ENCODE data around the gene DNPH1. TPM values are rescaled to one million over a fixed set of nuclear protein-coding genes. Genes with fewer than 3 reads are reported as not detected.

The DNPH1 gene
- total and polyA plus RNA-seq, 12 donors = 33.7 to 229 (median 121) TPM

GRCh38 chr6:43275801-43276576 is 46.7 kb upstream of the DNPH1 start:
- intact Hi-C loops (cut with DNase I) = no loop called here
- H3K36me3 ChIP-seq (replicated peaks in 1 of 2) = no peaks in the 10 kb centered on the region
- DNase-seq = no peak
- no peak overlapping the region for H3K27ac ChIP-seq
- H3K4me1 ChIP-seq (replicated peaks in 1 of 2) = peaks cover 0 to 9% of the 10 kb centered on the region in 2 donors
- H3K4me3 ChIP-seq = peak overlapping the region in 1 of 4 donors; percentile 65
- no peaks in the 10 kb centered on the region for H3K9me3 ChIP-seq (replicated peaks in 1 of 3)
- WGBS, 4 donors = 22 to 30% (median 26%) methylated on average over 47 to 64 of the region's 64 CpGs
- TF ChIP-seq CTCF (IDR thresholded peaks at IDR 0.05) = no peak
- no peak for TF ChIP-seq POLR2A (IDR thresholded peaks at IDR 0.05)
- peaks cover 8% of the 10 kb centered on the region for H3K27me3 ChIP-seq

- Histone ChIP-seq H3K27ac (no peak overlapping the region), H3K27me3 (peaks cover 8% of the 10 kb centered on the region), H3K4me1 (replicated peaks in 1 of 2) (peaks cover 0 to 9% of the 10 kb centered on the region in 2 donors), H3K9me3 (replicated peaks in 1 of 3) (no peaks in the 10 kb centered on the region), H3K4me3 (peak overlapping the region in 2 of 4 donors; percentile 36 to 65), H3K36me3 (replicated peaks in 1 of 2) (no peaks in the 10 kb centered on the region)
- no peak for DNase-seq
- intact Hi-C loops (cut with DNase I) = no loop called here
- WGBS, 4 donors = 4 to 27% (median 5%) methylated on average over 8 to 65 of the region's 65 CpGs
- TF ChIP-seq CTCF (IDR thresholded peaks at IDR 0.05) (no peak), POLR2A (IDR thresholded peaks at IDR 0.05) (no peak)
Observed at GRCh38 chr6:43274916-43275597, 45.8 kb upstream of the DNPH1 start.

- no peaks in the 10 kb centered on the region for H3K9me3 ChIP-seq (replicated peaks in 1 of 3)
- H3K4me1 ChIP-seq (replicated peaks in 1 of 2) = peaks cover 5 to 11% of the 10 kb centered on the region in 2 donors
- intact Hi-C loops (cut with DNase I) = no loop called here
- TF ChIP-seq CTCF (IDR thresholded peaks at IDR 0.05) = no peak
- no peak for TF ChIP-seq POLR2A (IDR thresholded peaks at IDR 0.05)
- H3K36me3 ChIP-seq (replicated peaks in 1 of 2) = no peaks in the 10 kb centered on the region
- DNase-seq = no peak
- H3K4me3 ChIP-seq = no peak overlapping the region
- no peak overlapping the region for H3K27ac ChIP-seq
- peaks cover 8% of the 10 kb centered on the region for H3K27me3 ChIP-seq
- 79 to 87% (median 82%) methylated on average over 10 of the region's 10 CpGs for WGBS, 4 donors
Observed at GRCh38 chr6:43274127-43274915, 45.0 kb upstream of the DNPH1 start.

- Histone ChIP-seq H3K4me1 (replicated peaks in 1 of 2) (peaks cover 11 to 17% of the 10 kb centered on the region in 2 donors), H3K9me3 (replicated peaks in 1 of 3) (no peaks in the 10 kb centered on the region), H3K27me3 (peaks cover 8% of the 10 kb centered on the region), H3K36me3 (replicated peaks in 1 of 2) (no peaks in the 10 kb centered on the region), H3K27ac (no peak overlapping the region), H3K4me3 (no peak overlapping the region)
- TF ChIP-seq CTCF (IDR thresholded peaks at IDR 0.05) (no peak), POLR2A (IDR thresholded peaks at IDR 0.05) (no peak)
- DNase-seq = no peak
- 61 to 77% (median 69%) methylated on average over 2 of the region's 2 CpGs for WGBS, 4 donors
- intact Hi-C loops (cut with DNase I) = no loop called here
Observed at GRCh38 chr6:43273707-43274106, 44.4 kb upstream of the DNPH1 start.
